GM19328 (cell line): ENCODE measurements around the gene IGBP1.
A peak's percentile ranks its signal among the peaks of the same experiment; 100 is the strongest.
"Not testable (repeated sequence)": the region's sequence is repeated elsewhere in the genome, so short reads cannot be mapped to it uniquely, and the experiment has no call there.

Experiments used
- ATAC-seq: cut with Tn5 transposase; IDR thresholded peaks from one replicate; pipeline ENCODE4 v1.9.1; 2021; ENCODE audit warnings: mild to moderate bottlenecking, moderate library complexity; ENCODE audit not compliant: unreplicated experiment

Gene IGBP1

DNA sequence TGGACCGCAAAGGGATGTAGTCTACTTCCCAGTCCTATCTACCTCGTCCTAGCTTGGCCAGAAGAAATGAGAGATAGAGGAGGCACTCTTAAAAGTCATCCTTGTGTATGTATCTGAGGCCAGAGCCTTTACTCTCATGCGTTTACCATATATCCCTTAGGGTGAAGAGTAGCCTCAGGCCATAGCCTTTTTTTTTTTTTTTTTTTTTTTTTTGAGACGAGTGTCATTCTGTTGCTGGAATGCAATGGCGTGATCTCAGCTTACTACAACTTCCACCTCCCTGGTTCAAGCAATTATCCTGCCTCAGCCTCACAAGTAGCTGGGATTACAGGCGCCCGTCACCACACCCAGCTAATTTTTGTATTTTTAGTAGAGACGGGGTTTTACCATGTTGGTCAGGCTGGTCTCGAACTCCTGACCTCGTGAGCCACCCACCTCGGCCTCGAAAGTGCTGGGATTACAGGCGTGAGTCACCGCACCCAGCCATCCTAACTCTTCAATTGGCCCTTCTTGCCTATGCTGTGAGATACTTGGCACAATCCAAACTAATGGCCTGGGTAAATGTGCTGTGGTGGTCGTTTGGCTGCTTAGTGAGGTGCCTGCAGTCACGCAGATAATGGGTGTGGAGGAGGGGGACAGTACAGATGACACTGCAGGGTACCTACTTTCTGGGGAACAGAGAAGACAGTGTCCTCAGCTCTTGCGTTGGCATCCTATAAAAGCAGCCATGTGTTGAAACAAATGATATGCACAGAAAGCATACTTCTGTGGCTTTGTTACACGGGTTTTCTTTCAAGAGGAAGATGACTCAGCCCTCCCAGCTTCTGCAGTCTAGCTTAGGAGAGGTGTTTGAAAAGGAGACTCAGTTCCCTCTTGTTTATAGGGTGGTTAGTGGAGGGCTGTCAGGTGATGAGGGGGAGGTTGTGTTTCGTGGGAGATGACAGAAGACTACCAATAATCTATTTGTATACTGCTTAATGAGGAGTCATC is 33.6 kb downstream of the IGBP1 start:
- ATAC-seq = no peak

GRCh38 chrX:70168238-70169188 is 35.3 kb downstream of the IGBP1 start:
- ATAC-seq = no peak

- ATAC-seq = no peak
Observed at GRCh38 chrX:70169281-70169680, 36.0 kb downstream of the IGBP1 start.

- ATAC-seq = no peak
Observed at GRCh38 chrX:70171624-70172023, 38.4 kb downstream of the IGBP1 start.

- no peak for ATAC-seq
Observed at GRCh38 chrX:70172221-70172620, 39.0 kb downstream of the IGBP1 start.

DNA sequence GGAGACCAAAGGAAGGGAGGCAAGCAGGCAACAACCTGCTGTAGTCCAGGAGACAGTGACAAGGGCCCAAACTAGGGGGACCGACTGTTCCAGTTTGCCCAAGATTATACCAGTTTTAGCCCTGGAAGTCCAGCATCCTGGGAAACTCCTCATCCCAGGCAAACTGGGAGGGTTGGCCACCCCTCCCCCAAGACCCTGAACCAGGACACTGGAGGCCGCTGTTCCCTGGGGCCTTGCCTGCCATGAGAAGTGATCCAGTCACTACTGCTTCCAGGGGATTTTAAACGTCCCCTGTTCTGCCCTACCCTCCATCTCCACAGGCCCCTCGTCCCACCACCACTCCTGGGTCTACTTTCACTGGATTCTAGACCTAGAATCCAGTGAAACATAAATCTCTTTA is 39.7 kb downstream of the IGBP1 start:
- ATAC-seq = no peak

- ATAC-seq = no peak
Observed at GRCh38 chrX:70174754-70175153, 41.5 kb downstream of the IGBP1 start.

DNA sequence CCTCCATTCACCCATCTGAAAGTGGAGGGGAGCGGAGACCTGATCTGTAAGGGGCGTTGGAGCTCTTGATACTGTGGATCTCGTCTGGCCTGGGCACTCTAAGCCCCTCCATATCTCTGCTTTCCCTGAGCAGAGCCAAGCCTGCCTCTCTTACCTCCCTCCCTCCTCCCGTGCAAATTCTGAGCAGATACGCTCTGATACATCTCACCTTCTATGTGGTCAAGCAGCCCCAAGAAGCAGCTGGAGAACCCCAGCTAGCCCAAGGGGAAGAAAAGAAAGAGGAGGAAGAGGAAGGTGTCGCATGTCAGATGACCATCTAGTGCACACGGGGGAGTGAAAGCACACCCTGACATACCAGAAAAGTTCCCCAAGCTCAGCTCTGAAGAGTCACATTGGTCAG is 42.1 kb downstream of the IGBP1 start:
- ATAC-seq = no peak

GRCh38 chrX:70176938-70177533 is 43.8 kb downstream of the IGBP1 start, which contains the start of gene DGAT2L6:
Gene DGAT2L6, plus strand, starts transcription at chrX:70177483. Its CDS starts 100 bp downstream, at chrX:70177583.
- ATAC-seq = no peak

DNA sequence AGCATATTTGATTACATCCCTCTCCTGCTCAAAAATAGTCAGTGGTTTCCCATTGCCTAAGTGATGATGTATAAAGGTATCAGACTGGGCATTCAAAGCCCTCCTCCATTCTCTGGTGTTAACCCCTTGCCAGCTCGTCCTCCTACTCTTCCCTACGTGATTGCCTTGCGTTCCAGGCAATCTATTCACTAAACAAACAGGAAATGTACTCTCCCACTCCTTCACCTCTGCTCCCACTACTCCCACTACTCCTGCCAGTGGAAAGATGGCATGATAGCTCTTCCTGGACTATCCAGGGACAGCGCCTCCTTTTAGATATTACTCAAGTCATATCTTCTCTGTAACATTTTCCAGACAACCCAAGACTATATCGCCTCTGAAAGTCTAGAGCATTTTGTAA is 49.8 kb downstream of the IGBP1 start:
- ATAC-seq = no peak

DNA sequence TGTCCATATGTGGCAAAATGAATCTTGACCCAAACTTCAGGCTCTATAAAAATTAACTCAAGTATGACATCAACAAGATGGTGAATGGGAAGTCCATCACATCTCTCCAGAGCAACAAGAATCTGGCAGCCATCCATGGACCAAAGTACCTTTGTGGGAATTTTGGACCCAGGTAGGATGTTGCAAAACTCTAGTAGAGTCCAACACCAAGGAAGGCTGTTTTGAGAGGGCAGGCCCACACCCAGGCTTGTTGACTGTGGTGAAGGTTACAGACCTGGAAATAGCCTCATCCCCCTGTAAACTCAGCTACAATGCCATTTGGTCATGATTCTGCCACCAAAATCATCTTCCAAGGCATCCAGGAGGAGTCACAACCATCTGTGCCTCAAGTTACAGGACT is 57.0 kb downstream of the IGBP1 start:
- no peak for ATAC-seq

GRCh38 chrX:70196961-70197720 is 63.9 kb downstream of the IGBP1 start:
- peak; percentile 87 for ATAC-seq

GRCh38 chrX:70201732-70202131 is 68.5 kb downstream of the IGBP1 start:
- ATAC-seq = no peak

GRCh38 chrX:70208479-70208878 is 75.2 kb downstream of the IGBP1 start:
- no peak for ATAC-seq

- ATAC-seq = not testable (repeated sequence)
Observed at GRCh38 chrX:70209570-70209969, 76.3 kb downstream of the IGBP1 start.
